NCI-H510A (cell line): ENCODE data around the gene SURF1.
"Not testable (repeated sequence)": the region's sequence is repeated elsewhere in the genome, so short reads cannot be mapped to it uniquely, and the experiment has no call there.

Experiments used
- DNase-seq: peaks from one replicate; lab custom pipeline; 2025; lab: John Stamatoyannopoulos, UW

SURF1 gene

DNA sequence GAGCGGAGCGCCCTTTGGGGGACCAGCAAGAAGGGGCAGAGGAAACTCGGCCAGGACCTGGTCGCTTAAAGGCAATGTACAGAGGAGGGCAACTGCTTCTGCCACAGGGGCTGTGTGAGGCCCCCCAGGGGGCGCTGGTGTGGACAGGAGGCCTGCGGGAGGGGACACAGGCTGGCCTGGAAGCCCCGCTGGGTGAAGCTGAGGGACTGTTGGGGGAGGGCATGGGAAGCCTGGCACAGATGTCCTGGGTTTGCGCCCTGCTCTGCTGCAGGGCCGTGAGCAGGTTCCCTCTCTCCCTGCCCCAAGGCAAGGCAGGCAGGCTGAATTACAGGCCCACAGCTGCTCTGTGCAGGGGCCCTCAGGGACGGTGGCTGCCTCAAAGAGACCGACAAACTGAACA is 13.7 kb downstream of the SURF1 start:
- no peak for DNase-seq

DNA sequence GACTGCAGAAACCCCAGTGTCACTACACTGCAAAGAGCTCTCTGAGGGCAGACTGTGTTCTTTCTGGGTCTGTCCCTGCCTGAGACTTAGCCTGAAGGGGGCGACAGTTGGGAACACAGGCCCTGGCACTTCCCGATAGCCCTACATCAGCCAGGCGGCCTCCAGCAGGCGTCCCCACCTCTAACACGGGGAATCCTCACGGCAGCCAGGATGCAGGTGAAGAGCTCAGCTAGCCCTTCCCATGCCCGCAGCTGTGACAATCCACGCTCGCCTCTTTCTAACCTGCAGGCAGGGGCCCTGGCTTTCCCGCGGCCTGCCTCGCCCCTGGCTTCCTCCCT is 14.2 kb downstream of the SURF1 start:
- DNase-seq, result no peak

DNA sequence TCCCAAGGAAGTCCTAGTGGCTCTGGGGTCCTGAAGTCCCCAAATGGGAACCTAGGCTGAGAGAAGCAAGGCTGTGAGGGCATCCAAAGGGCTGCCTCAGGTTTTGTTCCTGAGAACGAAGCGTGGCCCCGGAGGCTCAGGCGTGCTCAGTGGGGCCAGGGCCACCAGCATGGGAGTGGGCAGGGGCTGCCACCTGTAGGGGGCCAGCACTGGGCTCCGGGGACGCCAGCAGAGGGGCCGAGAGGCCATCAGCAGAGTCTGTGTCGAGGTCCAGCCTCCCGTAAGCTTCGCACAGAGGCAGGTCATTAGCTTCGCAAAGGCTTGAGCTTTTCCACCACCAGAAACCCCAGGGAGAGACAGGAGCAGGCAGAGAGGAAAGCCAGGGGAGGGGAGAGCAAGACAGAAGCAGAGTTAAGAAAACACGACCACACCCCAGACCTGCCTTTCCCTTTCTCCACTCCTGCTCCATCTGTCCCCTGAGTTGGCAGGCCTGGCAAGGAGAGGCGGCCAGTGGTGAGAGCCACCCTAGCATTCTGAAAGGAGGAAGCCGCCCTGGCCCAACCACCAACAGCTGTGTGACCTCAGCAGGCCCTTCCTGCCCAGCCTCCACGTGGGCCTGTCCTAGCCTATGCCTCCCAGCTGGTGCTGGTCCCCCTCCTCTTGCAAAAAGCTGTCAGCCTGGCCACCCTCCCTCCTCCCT is 14.8 kb downstream of the SURF1 start:
- no peak for DNase-seq

- no peak for DNase-seq
Observed at GRCh38 chr9:133340916-133341315, 15.4 kb downstream of the SURF1 start.

DNA sequence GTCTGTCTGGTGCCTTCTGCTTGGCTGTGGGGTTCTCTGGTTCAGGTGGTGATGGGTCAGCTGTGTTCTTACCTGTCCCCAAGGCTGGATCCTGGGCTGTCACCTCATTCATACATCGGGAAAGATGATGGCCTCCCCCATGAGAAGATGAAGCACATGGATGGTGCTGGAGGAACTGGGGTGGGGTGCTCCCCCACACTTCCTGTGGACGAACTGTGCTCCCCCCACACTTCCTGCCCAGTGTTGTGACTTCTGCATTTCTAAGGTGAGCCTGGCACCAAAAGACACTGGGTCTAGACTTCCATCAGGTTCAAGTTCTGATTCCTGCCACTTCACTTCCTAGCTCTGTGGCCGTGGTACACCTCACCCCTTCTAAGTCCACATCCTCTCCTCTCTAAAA is 16.0 kb downstream of the SURF1 start:
- no peak for DNase-seq

DNA sequence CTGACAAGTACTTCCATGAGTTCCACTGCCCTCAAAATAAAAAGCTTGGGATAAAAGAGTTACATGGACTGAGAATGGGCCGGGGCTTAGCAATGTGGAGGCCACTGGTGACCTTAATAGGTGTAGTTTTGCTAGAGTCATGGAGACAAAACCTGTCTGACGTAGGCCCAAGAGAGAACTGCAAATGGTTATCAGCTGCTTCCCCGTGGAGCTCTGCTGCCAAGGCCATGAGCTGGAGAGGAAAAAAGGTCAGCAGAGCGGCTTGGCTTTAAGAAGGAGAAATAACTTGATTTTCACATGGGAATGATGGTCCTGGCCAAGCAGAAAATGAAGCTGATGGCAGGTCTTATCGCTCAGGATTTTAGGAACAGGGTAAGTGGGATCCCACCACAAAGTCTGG is 16.6 kb downstream of the SURF1 start:
- DNase-seq, result no peak

DNA sequence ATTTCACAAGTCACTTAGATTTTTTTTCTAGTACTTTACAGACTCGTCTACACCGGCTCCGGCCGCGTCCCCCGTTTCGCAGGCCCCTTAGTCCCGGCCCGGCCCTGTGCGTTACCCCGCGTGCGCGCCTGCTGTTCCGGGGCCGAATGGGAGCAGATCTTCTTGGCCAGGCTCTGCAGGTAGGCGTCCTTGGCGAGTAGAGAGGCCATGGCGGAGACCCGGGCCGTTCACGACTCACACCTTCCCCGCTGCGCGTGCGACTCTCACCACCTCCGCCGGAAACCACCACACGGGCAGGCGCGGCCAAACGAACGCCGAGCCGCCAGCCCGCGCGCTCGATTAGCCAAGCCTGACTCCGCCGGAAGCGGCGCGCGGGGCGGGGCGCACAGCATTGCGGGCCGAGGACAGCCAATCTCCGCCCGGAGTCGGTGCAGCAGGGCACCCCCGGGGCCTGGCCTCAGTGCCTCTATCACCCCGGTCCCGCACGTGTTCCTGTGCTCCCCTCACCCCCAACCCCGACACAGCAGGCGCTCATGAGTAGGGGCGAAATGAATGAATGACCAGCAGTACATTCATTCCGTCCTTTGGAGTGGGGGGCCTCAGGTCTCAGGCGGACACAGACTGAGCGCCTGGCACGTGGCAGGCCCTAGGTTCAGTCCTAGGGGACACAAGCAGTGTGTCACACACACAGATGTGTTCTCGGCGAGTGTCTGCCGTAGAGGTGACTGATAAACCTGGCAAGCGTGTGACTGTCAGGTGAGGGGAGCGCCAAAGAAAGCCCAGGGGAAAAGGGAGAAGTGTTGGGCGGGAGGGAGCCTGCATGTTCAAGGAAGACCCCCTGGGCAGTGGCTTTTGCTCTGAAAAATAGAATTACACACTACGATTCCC is 20.1 kb downstream of the SURF1 start, which contains the start of gene SURF6:
SURF6 (minus strand) TSS at position 265 of the 888 bp plus-strand sequence; CDS start at position 209, 56 bp downstream.
- peak; percentile 93 for DNase-seq

- DNase-seq, result not testable (repeated sequence)
Observed at GRCh38 chr9:133334888-133335287, 21.4 kb downstream of the SURF1 start.

GRCh38 chr9:133334161-133334560 is 22.1 kb downstream of the SURF1 start:
- no peak for DNase-seq

DNA sequence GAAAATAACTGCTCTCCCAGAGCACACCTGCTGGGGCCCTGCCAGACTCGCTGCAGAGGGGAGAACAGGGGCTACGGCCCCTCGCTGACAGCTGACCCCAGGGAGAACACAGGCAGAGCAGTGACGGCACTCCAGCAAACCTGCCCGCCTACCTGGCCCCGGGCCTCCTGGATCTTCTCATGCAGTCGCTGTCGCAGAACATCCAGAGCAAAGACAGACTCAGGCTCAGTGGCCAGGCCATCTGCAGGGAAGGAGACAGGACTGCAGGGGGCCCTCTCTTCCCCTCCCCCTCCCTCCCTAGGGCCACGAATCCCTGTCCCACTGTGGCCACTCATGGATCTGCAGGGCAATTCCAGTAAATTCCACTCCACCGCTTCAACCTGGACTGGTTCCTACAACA is 22.7 kb downstream of the SURF1 start:
- DNase-seq, result no peak

DNA sequence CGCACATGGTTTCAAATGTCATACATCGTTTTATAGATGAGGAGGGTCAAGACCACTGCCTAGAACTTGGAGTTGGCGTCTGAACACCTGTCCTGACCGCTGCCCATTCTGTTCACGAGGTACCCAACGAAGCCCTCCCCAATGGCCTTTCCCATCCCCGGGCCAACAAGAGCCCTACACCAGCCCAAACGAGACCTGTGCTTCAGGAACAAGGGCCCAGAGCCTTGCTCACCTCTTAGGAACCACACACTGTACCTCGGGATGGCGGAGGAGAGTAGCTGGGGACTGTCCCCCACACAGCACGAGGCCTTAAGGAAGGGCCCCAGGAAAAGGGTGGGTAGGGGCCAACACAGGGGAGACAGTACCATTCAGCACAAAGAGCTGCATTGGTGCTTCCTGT is 23.3 kb downstream of the SURF1 start:
- no peak for DNase-seq

GRCh38 chr9:133332381-133332730 is 23.9 kb downstream of the SURF1 start:
- no peak for DNase-seq

GRCh38 chr9:133331641-133332380 is 24.5 kb downstream of the SURF1 start:
- no peak for DNase-seq

DNA sequence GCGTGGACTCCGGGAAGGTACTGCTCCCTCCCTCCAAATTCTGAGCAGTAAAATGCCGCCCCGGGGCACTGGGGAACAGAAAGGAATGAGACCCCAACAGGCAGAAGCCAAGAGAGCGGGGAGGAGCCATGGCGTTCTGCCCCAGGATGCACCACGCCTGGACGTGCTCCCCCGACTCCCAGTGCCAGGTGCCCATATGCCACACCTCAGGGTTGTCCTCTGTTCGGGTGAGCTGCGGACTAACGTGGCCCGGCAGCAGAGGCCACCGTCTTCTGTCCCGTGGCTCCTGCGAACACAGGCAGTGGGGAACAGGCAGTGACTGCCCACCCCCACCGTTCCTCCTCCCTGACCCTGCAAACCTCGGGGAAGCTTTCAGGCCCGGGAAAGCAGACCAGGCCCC is 25.1 kb downstream of the SURF1 start:
- DNase-seq, result no peak

- DNase-seq, result not testable (repeated sequence)
Observed at GRCh38 chr9:133329306-133330156, 26.8 kb downstream of the SURF1 start.

GRCh38 chr9:133327834-133328484 is 28.3 kb downstream of the SURF1 start:
- DNase-seq, result no peak

DNA sequence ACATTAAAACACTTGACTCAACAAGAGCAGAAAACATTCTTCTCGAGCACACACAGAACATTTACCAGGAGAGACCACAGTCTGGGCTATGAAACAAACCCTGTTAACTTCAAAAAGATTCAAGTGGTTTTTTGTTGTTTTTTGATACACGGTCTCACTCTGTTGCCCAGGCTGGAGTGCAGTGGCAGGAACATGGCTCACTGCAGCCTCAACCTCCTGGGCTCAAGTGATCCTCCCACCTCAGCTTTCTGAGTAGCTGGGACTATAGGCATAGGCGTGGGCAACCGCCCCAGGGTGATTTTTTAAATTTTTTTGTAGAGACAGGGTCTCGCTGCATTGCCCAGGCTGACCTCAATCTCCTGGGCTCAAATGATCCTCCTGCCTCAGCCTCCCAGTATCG is 29.3 kb downstream of the SURF1 start:
- DNase-seq, result not testable (repeated sequence)

- DNase-seq, result no peak
Observed at GRCh38 chr9:133323991-133324703, 32.1 kb downstream of the SURF1 start.

- DNase-seq, result no peak
Observed at GRCh38 chr9:133323211-133323610, 33.1 kb downstream of the SURF1 start.

DNA sequence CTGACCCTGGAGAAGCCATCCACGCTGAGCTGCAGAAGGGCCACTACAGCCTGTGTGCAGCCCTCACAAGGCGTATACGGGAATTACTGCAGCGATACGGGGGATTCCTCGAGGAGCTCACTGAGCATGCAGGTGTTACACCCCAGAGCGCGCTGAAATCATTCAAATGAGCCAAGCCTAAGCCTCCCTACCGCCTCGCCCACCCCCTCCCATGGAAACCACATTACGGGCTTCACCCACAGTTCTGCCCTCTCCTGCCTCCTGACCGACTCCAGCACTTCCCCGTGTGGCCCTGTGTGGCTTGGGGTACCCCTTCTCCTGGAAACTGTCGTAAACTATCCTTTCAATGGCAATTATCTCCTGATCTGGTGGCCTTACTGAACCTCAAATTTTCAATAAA is 33.6 kb downstream of the SURF1 start:
- no peak for DNase-seq
